OCI-M2 (cell line): ENCODE data around the gene JARID2.
A peak's percentile ranks its signal among the peaks of the same experiment; 100 is the strongest.

Experiments
- DNase-seq: peaks from one replicate; lab custom pipeline; 2025; ENCODE audit not compliant: unreplicated experiment; lab: John Stamatoyannopoulos, UW

Gene JARID2

GRCh38 chr6:15556711-15557110 is 310.8 kb downstream of the JARID2 start:
- DNase-seq, result no peak

GRCh38 chr6:15557174-15557573 is 311.3 kb downstream of the JARID2 start:
- no peak for DNase-seq

DNA sequence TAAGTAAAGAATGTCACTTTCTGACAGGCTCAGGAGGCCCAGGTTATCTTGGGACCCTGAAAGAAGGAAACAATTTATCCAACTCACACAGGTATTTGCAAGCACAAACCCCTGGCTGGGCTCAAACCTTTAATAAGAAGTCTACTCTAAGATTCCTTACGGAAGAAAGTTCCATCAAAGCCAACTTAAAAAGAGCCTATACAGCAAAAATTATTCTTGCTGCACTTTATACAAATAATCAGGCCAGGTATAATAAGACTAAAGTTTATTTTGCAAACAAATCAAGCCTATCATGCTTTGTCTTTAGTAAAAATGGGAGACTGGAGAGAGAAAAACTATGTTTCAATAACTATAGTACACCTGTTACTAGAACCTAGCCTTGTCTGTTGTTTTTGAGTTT is 314.8 kb downstream of the JARID2 start:
- no peak for DNase-seq

DNA sequence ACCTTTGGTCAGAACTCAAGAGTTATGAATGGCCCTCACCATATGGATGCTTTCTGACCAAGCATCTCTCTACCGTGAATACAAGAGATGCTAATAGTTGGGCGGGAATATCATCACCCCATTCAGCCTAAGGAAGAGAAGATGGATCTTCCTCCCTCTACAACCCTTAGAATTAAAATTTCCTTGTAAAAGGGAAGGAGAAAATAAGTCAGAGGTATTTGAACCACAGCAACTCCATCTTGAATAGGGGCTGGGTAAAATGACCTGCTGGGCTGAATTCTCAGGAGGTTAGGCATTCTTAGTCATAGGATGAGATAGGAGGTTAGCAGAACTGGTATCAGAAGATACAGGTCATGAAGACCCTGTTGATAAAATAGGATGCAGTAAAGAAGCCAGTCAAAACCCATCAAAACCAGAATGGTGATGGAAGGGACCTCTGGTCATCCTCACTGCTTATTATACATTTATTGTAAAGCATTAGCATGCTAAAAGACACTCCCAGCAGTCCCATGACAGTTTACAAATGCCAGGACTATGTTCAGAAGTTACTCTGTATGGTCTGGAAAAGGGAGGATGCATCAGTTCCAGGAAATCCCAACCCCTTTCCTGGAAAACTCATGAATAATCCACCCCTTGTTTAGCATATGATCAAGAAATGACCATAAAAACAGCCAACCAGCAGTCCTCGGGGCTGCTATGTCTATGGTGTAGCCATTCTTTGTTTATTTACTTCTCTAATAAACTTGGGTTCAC is 315.8 kb downstream of the JARID2 start:
- no peak for DNase-seq

DNA sequence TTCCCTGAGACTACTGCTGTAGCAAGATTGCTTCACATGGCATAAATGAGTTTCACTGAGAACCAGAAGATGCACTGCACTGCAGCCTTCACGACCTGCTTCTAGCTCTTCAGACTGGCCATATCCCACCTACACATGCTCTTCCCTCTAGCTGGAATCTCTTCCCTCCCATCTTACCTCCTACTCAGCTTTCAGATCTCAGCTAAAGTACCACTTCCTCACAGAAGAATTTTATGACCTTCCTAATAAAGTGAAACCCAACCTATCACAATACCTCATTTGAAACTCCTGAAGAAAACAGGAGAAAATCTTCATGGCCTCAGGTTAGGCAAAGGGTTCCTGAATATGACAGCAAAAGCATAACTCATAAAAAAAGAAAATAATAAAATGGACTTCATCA is 317.1 kb downstream of the JARID2 start:
- no peak for DNase-seq

- peak; percentile 46 for DNase-seq
Observed at GRCh38 chr6:15569035-15569995, 323.4 kb downstream of the JARID2 start.

DNA sequence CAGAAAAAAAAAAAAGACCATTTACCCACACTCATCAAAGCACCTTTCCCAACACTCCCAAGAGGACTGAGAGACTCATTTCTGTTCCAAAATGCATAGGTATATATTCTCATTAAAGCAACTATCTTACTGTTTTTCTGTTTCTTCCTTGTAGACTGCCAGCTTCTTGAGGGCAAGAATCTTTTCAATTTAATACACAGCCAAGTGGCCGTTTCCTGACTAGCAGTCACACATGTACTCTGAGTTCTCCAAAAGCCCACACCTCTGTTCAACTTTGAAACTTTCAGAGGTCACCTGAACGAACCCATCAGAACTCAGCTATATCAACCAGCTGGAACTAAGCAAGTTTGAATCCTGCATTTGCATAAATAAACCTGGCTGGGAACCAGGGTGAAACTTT is 324.3 kb downstream of the JARID2 start:
- no peak for DNase-seq
